K562 (cell line): ENCODE measurements around the gene PRKCQ. TPM values are rescaled to one million over a fixed set of nuclear protein-coding genes. Genes with fewer than 3 reads are reported as not detected.

Experiments used
- BACH1 ChIP-seq: fragments of 200-800 bp; sonication (Bioruptor generic); IDR thresholded peaks from 2 replicates; pipeline ENCODE4 v1.6.1; 2016; ENCODE audit warnings: missing genetic modification characterization, missing compliant biosample characterization
- BMI1 ChIP-seq: fragments of 150-350 bp; IDR thresholded peaks from 2 replicates; pipeline ENCODE4 v1.6.1; 2014; ENCODE audit warnings: low read length
- CBX1 ChIP-seq: sonication (generic); IDR thresholded peaks from 2 replicates; pipeline ENCODE4 v1.6.1; 2016; ENCODE audit warnings: antibody characterized with exemption, low read depth, mild to moderate bottlenecking
- DMBX1 ChIP-seq: fragments of 250-450 bp; sonication (Bioruptor Pico); IDR thresholded peaks from 2 replicates; pipeline ENCODE4 v1.8.0; 2022; ENCODE audit warnings: inconsistent platforms, mild to moderate bottlenecking, moderate library complexity, borderline replicate concordance
- EHMT2 ChIP-seq: fragments of 450-650 bp; IDR thresholded peaks from 2 replicates; pipeline ENCODE4 v1.6.1; 2018; ENCODE audit warnings: antibody characterized with exemption
- GTF2B ChIP-seq: IDR thresholded peaks from 2 replicates; pipeline ENCODE4 v1.6.1; 2011; ENCODE audit not compliant: insufficient read length; ENCODE audit errors: extremely low read depth
- HLTF ChIP-seq: fragments of 450-650 bp; IDR thresholded peaks from 2 replicates; pipeline ENCODE4 v1.6.1; 2016
- KAT7 ChIP-seq: sonication (generic); formaldehyde crosslinking; IDR thresholded peaks from 2 replicates; pipeline ENCODE4 v1.8.0; 2022; ENCODE audit warnings: missing genetic modification reagents, mild to moderate bottlenecking, borderline replicate concordance
- MGA ChIP-seq: fragments of 450-650 bp; IDR thresholded peaks from 2 replicates; pipeline ENCODE4 v1.6.1; 2016; ENCODE audit warnings: mild to moderate bottlenecking, moderate library complexity
- MTA3 ChIP-seq: fragments of 450-650 bp; formaldehyde crosslinking; IDR thresholded peaks from 2 replicates; pipeline ENCODE4 v1.6.1; 2017; ENCODE audit warnings: mild to moderate bottlenecking, borderline replicate concordance
- POLR2AphosphoS2 ChIP-seq: IDR thresholded peaks from 2 replicates; pipeline ENCODE4 v1.6.1; 2012; ENCODE audit warnings: low read length, improper control_type of control experiment
- SIRT6 ChIP-seq: IDR thresholded peaks from one replicate; pipeline ENCODE4 v1.6.1; 2012; ENCODE audit warnings: low read depth, mild to moderate bottlenecking, control low read depth, inconsistent platforms, low read length, moderate library complexity
- SMAD2 ChIP-seq: fragments of 150-350 bp; IDR thresholded peaks from 2 replicates; pipeline ENCODE4 v1.6.1; 2014; ENCODE audit warnings: low read depth, mild to moderate bottlenecking, low read length
- ZNF175 ChIP-seq: fragments of 200-800 bp; sonication (Bioruptor generic); IDR thresholded peaks from 2 replicates; pipeline ENCODE4 v1.6.1; 2016; ENCODE audit warnings: low read depth, mild to moderate bottlenecking, missing genetic modification characterization, missing compliant biosample characterization
- ZNF561 ChIP-seq: fragments of 450-650 bp; formaldehyde crosslinking; conservative IDR thresholded peaks from 2 replicates; pipeline ENCODE4 v1.4.0; 2020; ENCODE audit warnings: mild to moderate bottlenecking, moderate library complexity
- polyA plus RNA-seq, 8 experiments: library from polyadenylated mRNA; depleted of rRNA in 4 of 8; stranded (reverse) in 5 of 8; unstranded in 3 of 8; fragments of >200 nt; fragmentation: Nextera tagmentation in 2 of 8; fragmentation: Illumina TruSeq in 1 of 8; extraction: Ambion mirVana in 2 of 8; extraction: Trizol in 1 of 8; gene quantifications; 2 replicates each; pipeline versions ENCODE4 v1.2.1 to v1.2.3, GENCODE V29; 2011 to 2014; ENCODE audit warnings: inconsistent platforms in 1 of 8, missing spikeins in 1 of 8
- total RNA-seq, 7 experiments: library from RNA; depleted of rRNA in 6 of 7; stranded (reverse); fragments of >200 nt in 6 of 7; fragmentation: Illumina TruSeq in 2 of 7; extraction: Trizol in 2 of 7; gene quantifications; 2 replicates each; pipeline versions ENCODE4 v1.2.1 to v1.2.3, GENCODE V29; 2011 to 2021; ENCODE audit warnings: low replicate concordance in 1 of 7
- TF ChIP-seq, protein P1 (sequence below): sonication (generic); IDR thresholded peaks from 2 replicates; pipeline ENCODE4 v1.6.1; 2016

Gene PRKCQ
- total and polyA plus RNA-seq, 9 of the 15 experiments (the other 6 are each of a cell fraction or from before 2014, with no cell fraction given): 4.4 to 23.3 (median 14.6) TPM

- TF ChIP-seq MGA (no peak), ZNF561 (CRISPR knock-in tag) (no peak), BACH1 (tag) (no peak), HLTF (no peak), POLR2AphosphoS2 (no peak), BMI1 (no peak), CBX1 (0 out of 2 replicates have a peak, but pooled peaks have one; percentile 35), SIRT6 (no peak), MTA3 (peak; percentile 71; the same call in 1 of the 2 replicates), EHMT2 (no peak), KAT7 (CRISPR knock-in tag) (peak; percentile 77; the same call in 1 of the 2 replicates), DMBX1 (no peak; the same call in 1 of the 2 replicates), ZNF175 (CRISPR knock-in tag) (no peak), SMAD2 (no peak), GTF2B (no peak)
- TF ChIP-seq, protein P1, sequence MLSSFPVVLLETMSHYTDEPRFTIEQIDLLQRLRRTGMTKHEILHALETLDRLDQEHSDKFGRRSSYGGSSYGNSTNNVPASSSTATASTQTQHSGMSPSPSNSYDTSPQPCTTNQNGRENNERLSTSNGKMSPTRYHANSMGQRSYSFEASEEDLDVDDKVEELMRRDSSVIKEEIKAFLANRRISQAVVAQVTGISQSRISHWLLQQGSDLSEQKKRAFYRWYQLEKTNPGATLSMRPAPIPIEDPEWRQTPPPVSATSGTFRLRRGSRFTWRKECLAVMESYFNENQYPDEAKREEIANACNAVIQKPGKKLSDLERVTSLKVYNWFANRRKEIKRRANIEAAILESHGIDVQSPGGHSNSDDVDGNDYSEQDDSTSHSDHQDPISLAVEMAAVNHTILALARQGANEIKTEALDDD: no peak
These were observed 378 bp upstream of the PRKCQ start (continued) for GRCh38 chr10:6580279-6581029.
